ENCODE measurements around the gene EHD4.

The EHD4 gene

DNA sequence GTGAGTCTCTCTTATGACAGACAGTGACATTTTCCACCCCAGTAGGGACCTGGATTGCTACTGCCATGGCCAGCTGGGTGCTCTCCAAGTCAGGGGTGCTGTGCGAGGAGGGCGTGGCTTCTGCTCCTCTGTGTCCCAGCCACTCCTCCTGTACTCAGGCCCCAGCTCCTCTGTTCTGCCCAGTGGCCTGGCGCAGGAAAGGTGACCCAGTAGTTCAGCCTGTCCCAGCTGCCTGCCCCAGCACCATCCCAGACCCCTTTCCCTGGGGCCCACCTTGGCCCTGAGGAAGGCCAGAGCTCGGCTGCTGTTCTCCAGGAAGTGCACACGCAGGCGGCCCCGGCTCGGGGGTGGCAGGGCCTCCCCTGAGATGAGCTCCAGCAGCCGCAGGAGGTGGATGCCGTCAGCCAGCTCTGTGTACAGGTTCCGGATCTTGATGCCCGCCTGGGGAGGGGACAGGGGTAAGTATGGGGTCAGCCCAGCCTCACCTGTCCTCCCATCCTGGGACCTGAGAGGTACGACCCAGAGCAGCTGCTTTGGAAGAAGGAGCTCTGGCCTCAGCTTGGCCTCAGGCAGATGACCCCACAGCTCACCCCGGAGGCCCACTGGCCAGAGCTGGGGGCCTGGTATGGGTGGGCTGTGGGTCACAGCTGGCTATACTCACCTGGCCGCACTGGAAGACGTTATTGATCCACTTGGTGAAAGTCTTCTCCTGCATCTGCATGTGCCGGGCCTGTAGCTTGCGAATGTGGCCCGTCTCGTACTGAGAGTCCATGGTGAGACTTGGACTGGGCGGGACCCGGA is 79.5 kb downstream of the EHD4 start:
- DNase-seq: no peak

DNA sequence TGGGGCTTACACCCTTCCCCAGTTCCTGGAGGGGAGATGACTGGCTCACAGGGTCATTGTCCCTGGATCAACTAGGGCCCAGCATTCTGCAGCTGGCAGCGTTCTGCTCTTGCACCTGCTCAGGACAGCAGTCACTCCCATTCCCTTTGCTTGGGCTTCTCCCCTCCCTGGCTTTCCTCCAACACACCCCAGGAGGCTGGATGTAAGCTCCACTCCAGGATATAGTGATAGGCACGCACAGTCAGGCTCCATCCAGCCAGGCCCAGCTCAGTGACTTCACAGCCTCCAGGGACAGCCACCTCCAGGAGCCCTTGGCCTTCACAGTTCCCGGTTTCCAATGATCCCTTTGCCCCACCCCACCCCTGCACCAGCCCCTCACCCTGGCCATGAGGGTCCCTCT is 80.4 kb downstream of the EHD4 start:
- DNase-seq: no peak

DNA sequence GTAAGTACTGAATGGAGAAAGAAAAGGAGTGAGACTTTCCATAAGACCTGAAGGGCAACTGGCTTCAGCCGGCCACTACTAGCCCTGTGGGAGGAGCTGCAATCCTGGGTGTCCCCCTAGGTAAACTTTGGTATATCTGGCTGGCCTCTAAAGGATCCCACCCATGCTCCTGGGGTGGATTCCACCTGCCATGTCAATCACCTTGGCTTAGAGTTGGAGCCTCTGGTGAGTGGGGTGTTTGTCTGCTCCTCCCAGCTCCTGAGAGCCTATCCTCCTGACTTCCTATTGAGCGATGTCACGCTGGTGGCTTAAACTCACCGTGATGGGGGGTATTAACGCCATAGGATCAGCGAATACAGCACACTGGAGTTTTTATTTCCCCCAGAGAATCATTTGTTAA is 81.1 kb downstream of the EHD4 start:
- DNase-seq: no peak

DNA sequence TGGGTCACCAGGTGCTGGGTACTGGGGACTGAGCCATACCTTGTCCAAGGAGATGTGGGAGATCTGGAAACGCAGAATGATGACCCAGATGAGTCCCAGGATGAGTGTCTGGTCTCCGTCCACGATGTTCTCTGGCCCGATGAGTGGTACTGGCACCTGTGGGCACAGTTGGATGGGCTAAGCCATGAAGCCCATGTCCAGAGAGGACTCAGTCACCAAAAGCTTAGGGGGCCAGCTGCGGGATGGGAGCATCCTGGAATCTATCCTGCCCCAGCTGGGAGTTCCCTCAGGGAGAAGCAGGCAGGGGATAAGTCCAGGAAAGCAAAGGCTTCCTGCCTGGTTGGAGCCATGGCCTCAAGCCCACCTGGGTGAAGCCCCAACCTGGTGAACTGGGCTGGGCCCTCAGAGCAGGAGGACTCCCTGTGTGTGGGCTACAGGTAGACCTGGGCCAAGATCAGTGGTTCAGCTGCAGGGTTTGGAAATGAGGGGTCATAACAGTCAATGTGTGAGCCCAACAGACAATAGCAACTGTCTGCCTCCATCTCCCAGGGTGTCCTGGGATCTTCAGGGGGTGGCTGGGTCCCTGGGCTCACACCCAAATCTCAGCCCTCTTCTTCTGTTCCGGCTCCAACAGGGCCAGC is 82.2 kb downstream of the EHD4 start:
- no peak for DNase-seq

DNA sequence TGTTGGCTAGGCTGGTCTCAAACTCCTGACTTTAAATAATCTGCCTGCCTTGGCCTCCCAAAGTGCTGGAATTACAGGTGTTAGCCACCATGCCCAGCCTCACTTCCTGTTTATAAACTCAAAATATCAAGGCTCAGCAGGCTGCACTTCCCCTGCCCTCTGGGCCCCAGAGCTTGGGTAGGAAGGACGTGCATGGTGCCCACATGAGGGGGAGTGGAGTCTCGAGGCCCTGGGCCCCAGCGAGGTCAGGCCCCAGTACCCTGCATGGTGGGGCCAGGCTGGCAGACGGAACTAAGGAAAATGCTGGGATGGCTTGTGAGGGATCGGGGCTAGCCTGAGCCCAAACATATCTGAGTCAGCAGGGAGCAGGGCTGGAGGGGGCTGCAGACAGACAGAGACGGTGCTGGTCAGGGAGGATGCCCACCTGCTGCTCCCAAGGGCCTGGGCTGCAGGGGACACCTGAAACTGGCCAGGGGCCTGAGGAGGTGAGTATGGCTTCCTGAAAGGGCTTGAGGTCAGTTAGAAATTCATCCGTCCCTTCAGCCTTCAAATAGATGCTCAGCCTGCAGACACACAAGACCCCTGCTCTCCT is 83.6 kb downstream of the EHD4 start:
- DNase-seq: no peak

DNA sequence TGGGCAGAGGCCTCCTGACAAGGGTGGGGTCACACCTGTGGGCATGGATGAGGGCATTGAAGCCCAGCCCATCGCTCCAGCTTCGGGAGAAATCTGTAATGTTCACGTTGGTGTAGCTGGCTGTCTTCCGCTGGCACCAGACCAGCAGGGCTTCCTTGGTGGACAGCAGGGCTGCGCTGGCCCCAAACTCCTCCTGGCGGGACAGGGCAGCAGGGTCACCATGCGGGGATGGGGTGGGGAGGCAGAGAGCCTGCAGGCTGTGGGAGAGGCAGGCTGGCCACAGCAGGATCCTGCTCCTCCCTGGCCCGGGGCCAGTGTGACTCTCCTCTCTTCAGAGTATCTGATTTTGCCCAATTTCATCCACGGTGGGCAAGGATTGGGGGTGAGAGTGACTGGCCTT is 84.5 kb downstream of the EHD4 start:
- no peak for DNase-seq

DNA sequence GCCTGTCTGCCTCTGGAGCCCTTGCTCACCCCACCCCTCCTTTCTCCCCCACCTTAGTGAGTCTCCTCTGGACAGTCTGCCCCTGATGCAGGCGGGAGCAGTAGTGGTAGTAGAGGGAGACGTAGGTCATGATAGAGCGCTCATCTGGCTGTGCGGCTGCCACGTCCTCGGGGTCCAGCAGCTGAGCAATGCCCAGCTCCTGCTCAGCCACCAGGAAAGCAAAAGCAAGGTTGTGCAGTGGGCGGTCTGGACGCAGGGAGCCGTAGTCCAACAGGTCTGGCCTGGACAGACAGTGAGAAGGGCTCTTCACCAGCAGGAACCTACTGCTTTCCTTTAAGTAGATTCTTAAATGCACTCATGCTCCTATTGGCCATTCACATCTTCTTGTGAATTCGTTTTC is 85.2 kb downstream of the EHD4 start:
- DNase-seq: no peak

DNA sequence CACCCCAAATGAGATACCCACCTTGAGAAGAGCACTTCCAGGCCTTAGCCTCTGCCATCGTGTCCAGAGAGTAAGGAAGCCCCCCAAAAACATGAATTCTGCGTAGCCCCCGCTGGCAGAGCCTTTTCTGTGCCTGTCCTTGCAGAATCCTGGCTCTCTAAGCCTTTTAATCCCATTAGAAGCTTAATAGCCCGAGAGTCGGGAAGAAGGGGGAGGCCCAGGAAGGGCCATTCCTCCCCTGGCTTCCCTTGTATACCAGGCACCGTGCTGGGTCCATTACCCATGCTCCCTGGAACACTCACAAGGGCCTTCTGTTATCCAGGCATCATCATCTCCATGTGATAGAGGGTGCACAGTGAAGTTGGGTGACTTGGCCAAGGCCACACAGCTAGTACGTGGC is 85.6 kb downstream of the EHD4 start:
- no peak for DNase-seq

DNA sequence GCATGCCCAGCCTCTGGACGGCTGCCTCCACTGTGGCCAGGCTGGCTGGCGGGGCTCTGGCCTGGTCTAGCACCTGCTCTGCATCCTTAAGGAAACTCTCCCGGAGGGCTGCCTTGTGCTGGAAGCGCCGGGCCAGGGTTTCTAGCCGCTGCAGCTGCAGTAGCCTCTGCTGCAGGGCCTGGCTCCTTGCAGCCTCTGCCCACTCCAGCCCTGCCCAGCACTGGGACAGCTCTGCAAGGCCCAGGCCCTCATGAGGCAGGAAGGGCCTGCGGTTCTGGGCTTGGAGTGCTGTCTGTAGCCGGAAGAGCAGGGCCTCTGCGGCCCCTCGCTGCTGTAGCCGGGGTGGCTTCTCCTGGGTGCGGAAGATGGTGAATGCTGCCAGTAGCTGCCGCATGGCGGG is 86.5 kb downstream of the EHD4 start:
- DNase-seq: no peak

DNA sequence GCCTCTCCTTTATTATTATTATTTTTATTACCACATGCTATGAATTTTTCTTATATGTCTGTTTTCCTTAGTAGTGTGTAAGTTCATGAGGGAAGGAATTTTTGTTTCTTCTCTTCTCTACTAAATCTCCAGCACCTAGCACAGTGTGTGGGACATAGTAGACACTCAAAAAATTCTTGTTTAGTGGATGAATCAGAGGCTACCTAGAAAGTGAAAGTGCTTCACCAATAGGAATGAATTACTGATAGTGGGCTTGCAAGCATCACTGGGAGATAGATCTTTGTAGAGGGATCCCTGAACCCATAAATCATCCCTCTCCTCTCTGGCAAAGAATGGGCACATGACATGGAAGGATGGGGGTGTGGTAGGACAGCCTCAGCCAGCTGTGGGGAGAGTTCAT is 87.0 kb downstream of the EHD4 start:
- DNase-seq: no peak

DNA sequence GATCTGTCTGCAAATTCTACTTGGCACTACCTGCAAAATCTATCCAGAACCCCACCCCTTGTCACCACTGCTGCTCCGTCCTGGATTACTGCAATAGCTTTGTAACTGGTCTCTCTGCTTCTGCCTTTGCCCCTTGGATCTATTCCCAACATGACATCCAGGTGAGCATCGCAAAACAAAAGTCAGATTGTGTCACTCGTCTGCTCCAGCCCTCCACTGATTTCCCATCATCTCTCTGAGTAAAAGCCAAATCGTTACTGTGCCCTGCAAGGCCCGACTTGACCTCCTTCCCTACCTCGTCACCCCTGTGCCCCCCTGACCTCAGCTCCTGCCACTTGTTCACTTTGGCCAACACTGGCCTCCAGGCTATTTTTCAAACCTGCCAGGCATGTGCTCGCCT is 87.9 kb downstream of the EHD4 start:
- no peak for DNase-seq

DNA sequence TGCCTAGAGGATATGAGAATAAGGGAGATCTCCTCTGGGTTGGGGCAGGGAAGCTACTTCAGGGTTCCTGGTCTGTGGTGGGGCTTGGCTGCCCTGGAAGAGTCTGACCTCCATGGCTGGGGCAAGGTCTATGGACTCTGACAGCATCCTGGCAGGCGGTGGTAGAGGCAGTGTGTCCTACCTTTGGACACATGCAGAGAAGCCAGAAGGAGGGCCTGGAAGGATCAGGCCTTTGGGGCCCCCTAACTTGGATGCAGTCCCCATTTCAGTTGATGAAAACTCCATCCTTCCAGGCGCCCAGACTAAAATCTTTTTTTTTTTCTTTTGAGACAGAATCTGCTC is 88.9 kb downstream of the EHD4 start:
- no peak for DNase-seq

DNA sequence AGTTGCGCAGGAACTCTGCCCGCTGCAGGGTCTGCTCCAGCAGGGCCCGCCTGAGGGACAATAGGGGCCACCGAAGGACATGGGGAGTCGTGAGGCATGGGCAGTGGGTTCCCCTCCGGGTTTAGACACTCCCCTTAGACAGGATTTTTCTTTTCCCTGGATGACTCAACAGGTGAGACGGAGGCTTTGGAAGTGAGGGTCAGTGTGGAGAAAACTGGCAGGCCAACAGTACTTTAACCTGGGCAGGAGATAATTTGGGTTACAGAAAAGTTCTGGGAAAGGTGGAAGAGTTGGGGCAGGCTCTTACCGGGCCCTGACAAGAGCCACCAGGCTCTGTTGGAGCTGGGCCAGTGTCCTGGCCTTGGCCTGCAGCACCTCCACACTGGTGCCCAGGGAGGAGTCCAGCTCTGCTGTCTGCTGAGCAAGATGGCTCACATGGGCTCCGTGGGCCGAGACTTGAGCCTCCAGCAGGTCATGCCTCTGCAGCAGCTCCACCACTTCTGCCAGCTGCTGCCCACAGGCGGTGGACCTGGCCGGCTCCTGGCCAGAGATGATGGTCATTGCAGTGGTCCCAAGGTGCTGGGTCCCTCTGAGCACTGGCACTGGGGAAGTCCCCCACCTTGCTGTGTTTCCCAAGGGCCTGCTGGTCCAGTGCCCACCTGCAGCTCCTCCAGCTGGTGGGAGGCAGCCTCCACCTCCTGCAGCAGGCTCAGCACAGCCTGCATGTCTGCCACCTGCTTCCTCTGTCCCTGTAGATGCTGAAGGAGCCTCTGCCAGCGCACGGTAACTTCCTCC is 89.5 kb downstream of the EHD4 start:
- no peak for DNase-seq

DNA sequence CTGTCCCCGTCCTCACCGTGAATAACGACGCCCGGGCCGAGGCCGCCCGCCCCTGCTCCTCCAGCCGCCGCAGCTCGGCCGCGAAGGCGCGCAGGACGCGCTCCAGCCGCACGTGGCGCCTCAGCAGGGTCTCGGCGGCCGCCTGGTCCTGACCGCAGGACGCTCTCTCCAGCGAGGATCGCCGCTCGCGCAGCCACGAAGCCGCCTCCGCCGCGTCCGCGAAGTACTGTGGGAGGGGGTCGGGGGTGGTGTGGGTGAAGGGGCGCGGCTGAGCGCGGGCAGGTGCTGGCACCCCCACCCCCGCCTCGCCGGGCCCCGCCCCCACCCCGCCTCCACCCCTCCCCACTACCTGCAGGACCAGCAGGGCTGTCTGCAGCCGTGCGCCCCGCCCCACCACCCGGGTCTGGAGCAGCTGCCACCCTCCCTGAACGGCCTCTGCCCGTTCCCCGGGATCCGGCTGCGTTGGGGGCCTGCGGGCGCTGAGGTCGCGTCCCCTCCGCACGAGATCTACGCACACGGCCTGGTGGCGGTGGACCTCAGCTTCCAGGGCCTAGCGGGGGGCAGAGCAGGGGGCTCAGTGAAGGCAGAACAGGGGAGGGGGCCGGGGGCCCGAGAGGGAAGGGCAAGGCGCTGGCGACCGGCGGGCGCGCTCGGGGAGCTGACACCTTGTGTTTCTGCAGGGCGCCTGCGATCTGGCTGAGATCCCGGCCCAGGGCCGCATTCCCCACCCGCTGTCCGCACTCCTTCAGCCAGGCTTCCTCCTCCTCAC is 90.3 kb downstream of the EHD4 start:
- no peak for DNase-seq

DNA sequence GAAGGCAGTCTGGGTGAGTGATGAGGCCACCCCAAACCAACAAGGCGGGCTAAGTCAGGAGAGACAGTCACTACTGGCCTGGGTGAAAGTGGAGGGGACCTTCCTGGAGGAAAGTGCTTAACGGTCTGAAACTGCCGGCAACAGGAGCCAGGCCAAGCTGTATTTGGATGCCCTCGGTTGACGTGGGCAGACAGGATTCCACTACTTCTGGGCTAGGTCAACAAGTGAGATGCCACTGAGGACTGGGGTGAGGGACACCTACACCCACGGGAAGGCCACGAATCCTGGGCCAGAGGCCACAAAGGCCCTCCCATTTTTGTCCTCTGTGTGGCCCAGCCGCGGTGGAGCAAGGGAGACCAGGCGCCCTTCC is 90.8 kb downstream of the EHD4 start:
- no peak for DNase-seq

DNA sequence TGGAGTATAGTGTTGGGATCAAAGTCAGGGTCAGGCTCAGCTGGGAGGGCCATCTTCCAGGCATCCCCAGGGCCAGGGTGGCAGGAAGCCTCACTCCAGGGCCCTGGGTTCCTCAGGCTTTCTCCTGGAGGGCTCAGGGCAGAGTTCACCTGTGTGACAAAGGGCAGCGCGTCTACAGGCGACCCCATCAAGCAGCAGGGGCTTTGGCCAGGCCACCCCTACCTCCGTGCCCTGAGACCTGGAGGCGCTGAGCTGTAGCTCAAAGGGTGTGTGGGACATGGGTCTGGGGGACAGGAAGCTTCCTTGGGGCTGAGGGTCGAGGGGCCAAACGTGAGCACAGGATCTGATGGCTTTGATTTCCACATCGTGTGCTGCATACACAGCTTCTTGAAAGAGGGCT is 91.3 kb downstream of the EHD4 start:
- no peak for DNase-seq

DNA sequence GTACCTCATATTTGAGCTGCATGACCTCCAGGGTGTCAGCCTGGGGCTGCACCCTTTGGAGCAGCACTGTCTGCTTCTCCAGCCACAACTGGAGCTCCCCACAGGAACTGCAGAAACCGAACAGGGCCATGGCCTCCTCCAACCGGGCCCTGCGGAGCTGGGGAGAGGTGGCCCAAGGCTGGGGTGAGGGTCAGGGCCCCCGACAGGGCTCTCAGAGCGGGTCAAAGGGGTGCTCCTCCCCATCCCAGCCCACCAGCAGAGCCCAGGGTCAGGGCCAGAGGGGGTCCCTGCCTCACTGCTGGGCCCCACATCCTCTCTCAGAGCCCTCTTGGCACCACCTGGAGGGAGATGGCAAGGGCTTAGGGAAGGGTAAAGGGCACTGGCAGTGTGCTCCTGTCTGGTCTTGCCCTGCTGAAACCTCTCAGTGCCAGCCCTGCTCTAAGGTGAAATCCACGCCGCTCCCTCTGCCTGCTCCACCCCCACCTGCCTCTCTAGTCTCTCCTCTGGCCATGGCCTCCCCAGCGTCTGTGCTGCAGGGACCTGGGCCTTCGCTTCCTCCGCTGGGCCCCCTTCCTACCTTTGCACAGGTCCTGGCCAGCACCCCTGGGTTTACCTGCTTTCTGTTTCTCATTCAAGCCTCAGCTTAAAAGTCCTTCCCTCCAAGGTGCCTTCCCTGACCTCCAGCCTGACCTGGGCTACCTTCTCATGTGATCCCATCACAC is 92.0 kb downstream of the EHD4 start:
- no peak for DNase-seq

DNA sequence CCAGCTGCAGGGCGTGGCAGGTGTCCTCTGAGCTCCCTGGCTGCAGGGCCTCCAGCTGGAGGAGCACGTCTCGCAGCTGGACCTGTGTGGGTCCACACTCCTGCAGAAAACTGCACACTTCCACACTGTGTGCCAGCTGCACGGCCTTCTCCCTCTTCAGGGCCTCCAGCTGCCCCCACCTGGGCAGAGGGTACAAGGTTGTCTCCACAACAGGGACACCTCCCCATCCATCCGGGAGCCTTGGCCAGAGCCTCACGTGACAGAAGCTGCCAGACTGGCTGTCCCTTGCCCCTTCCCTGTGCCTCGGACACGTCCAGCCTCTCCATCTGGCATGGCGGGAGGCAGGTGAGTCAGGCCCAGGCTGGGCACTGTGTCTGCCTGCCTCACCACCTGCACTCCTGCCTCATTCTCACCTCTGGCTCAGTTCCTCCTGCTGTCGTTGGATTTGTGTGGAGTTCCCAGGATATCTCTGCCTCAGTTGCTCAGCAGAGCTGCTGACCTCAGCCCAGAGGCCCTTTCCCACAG is 93.0 kb downstream of the EHD4 start:
- no peak for DNase-seq

DNA sequence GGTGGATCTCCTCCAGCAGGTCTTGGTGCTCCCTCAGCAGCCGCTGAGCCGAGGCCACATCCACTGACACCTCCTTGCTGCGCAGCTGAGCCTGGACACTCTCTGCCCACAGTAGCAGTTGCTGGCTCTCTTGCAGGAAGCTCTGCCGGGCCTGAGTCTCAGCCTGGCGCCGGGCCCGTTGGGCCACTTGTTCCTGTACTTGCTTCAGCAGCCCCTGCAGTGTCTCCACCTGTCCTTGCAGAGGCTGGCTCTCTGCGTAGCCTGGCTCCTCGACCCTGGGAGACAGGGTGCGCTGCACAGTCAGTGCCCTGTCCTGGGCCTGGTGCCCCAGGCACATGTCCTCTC is 94.0 kb downstream of the EHD4 start:
- no peak for DNase-seq

DNA sequence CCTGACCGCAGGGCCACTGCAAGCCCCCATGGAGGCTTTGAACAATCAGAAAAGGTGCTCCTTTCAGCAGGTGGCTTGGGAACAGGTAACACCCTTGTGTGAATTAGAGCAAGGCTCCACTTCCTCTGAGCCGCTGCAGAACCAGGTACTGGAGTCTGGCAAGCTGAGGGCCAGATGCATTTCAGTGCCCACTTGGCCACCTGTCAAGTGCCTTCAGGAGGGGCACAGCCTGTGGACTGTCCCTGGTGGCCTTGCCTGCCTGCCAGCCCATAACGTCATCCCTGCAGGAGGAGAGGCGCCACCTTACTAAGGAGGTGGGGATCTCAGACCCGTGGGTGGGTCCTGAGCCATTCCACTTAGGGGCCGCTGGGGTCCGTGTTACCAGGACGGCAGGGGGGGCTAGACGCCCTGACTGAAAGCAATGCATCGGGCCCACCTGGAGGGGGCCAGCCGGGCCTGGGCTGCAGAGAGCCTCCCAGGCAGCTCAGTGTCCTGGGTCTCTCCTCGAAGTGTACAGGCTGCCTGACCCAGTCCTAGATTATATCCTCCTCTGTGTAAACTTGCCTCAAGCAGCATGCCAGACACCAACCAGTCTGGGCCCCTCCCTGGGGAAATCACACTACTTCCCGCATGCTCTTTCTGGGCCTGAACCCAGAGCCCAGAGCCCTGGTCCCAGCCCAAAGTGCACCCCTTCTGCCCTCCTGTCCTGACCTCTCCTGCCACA is 94.6 kb downstream of the EHD4 start:
- no peak for DNase-seq

DNA sequence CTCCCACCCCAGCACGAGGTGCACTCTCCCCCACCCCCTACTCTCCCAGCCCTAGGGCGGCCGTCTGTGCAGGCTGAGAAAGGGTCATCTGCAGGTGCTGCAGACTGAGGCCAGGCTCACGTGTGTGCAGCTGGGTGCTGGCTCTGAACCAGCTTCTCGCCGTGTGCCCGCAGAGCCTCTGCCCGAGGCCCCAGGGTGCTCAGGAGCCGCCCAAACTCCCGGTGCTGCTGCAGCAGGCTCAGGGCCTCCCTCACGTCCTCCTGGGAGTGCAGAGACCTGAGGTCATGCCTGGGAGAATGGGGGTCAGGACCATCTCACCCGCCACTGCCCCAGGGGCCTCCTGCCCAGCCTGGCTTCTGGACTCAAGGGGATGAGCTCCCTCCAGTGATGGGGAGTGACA is 95.7 kb downstream of the EHD4 start:
- no peak for DNase-seq

DNA sequence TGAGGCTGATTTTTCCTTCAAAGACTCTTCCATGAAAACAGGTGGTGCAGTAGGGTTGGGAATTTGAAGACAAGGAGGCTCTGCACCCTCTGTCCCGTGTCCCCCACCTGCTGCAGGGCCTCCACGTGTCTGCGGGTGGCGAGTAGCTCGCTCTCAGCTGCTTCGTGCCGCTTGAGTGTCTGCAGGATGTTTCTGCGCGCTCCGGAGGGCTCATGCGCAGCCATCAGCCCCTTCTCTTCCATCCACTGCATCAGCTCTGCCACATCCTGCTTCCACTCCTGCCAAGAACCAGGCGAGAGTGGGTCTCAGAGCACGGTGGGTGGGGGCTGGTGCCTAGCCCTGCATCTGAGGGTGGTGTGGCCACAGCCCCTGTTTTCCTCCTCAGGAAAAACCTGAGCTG is 96.3 kb downstream of the EHD4 start:
- DNase-seq: no peak

All from SW 1271 (cell line).